ENCODE data around the gene EVX2. TPM values are rescaled to one million over a fixed set of nuclear protein-coding genes. Genes with fewer than 3 reads are reported as not detected.

Gene EVX2
- polyA plus RNA-seq, 1 donor from 2014 or later = not detected

- H3K9me3 ChIP-seq (ENCODE audit: low read length) = peaks cover 7% of the 10 kb centered on the region
- no peaks in the 10 kb centered on the region for H3K79me2 ChIP-seq (replicated peaks; ENCODE audit: insufficient read depth, low read length)
- no peaks in the 10 kb centered on the region for H3K9me2 ChIP-seq (ENCODE audit: insufficient read depth, low read length)
- H2AFZ ChIP-seq (ENCODE audit: low read depth, low read length) = no peak overlapping the region
- H3K36me3 ChIP-seq (ENCODE audit: insufficient read depth, low read length) = no peaks in the 10 kb centered on the region
- no peak overlapping the region for H3K4me2 ChIP-seq (ENCODE audit: low read length)
- TF ChIP-seq SMC3 (conservative IDR thresholded peaks at IDR 0.05; ENCODE audit: poor library complexity) (no peak), MXI1 (conservative IDR thresholded peaks at IDR 0.05; ENCODE audit: poor library complexity, severe bottlenecking) (no peak), REST (IDR thresholded peaks at IDR 0.05; ENCODE audit: borderline replicate concordance) (no peak), TAF1 (IDR thresholded peaks at IDR 0.05; ENCODE audit: low read depth) (no peak), POLR2AphosphoS5 (IDR thresholded peaks at IDR 0.05) (no peak), EP300 (conservative IDR thresholded peaks at IDR 0.05; ENCODE audit: poor library complexity, severe bottlenecking) (no peak), CTCF (IDR thresholded peaks at IDR 0.05; ENCODE audit: poor library complexity, severe bottlenecking) (no peak), EZH2 (IDR thresholded peaks at IDR 0.05; ENCODE audit: borderline replicate concordance, insufficient read depth, low read length, poor library complexity, severe bottlenecking) (no peak), RAD21 (conservative IDR thresholded peaks at IDR 0.05) (no peak)
- H3K27ac ChIP-seq (ENCODE audit: low read length) = no peak overlapping the region
- no peak overlapping the region for H3K9ac ChIP-seq (ENCODE audit: low read length)
- H3K27me3 ChIP-seq (ENCODE audit: insufficient read depth, low read depth, low read length) = peaks cover 100% of the 10 kb centered on the region
- H3F3A ChIP-seq (ENCODE audit: insufficient read depth, low read length, poor library complexity, severe bottlenecking) = no peaks in the 10 kb centered on the region
- no peaks in the 10 kb centered on the region for H4K20me1 ChIP-seq (ENCODE audit: insufficient read depth)
- H3K4me3 ChIP-seq (ENCODE audit: low read length) = no peak overlapping the region
Measured at GRCh38 chr2:176098366-176099158, 14.8 kb upstream of the EVX2 start.

- no peaks in the 10 kb centered on the region for H3K9me2 ChIP-seq (ENCODE audit: insufficient read depth, low read length)
- no peaks in the 10 kb centered on the region for H3F3A ChIP-seq (ENCODE audit: insufficient read depth, low read length, poor library complexity, severe bottlenecking)
- H3K36me3 ChIP-seq (ENCODE audit: insufficient read depth, low read length) = no peaks in the 10 kb centered on the region
- no peak overlapping the region for H3K4me2 ChIP-seq (ENCODE audit: low read length)
- peak; percentile 48 for TF ChIP-seq CTCF (IDR thresholded peaks at IDR 0.05; ENCODE audit: poor library complexity, severe bottlenecking)
- TF ChIP-seq RAD21 (conservative IDR thresholded peaks at IDR 0.05) = peak; percentile 13
- TF ChIP-seq MXI1 (conservative IDR thresholded peaks at IDR 0.05; ENCODE audit: poor library complexity, severe bottlenecking) = no peak
- no peak overlapping the region for H3K9ac ChIP-seq (ENCODE audit: low read length)
- H3K27ac ChIP-seq (ENCODE audit: low read length) = no peak overlapping the region
- H3K79me2 ChIP-seq (replicated peaks; ENCODE audit: insufficient read depth, low read length) = no peaks in the 10 kb centered on the region
- H3K4me3 ChIP-seq (ENCODE audit: low read length) = peak overlapping the region; percentile 64
- no peaks in the 10 kb centered on the region for H4K20me1 ChIP-seq (ENCODE audit: insufficient read depth)
- no peak overlapping the region for H2AFZ ChIP-seq (ENCODE audit: low read depth, low read length)
- peaks cover 7% of the 10 kb centered on the region for H3K9me3 ChIP-seq (ENCODE audit: low read length)
- H3K27me3 ChIP-seq (ENCODE audit: insufficient read depth, low read depth, low read length) = peaks cover 100% of the 10 kb centered on the region
Measured at GRCh38 chr2:176097820-176098365, 14.1 kb upstream of the EVX2 start.
